NK-92 (cell line): Measurements from ENCODE around the gene DUSP1.

Experiments used
- DNase-seq: peaks from one replicate; lab custom pipeline; 2025; ENCODE audit not compliant: unreplicated experiment; lab: John Stamatoyannopoulos, UW

DUSP1 gene

GRCh38 chr5:172782169-172783039 is 11.4 kb upstream of the DUSP1 start:
- no peak for DNase-seq

GRCh38 chr5:172779691-172780341 is 8.8 kb upstream of the DUSP1 start:
- DNase-seq = no peak

GRCh38 chr5:172777881-172778814 is 7.2 kb upstream of the DUSP1 start:
- DNase-seq = no peak

GRCh38 chr5:172776235-172776594 is 5.2 kb upstream of the DUSP1 start:
- DNase-seq = no peak

GRCh38 chr5:172775326-172776234 is 4.6 kb upstream of the DUSP1 start:
- DNase-seq = no peak

- DNase-seq = no peak
These were observed 3.7 kb upstream of the DUSP1 start for GRCh38 chr5:172774561-172775315.

- no peak for DNase-seq
These were observed 2.8 kb upstream of the DUSP1 start for GRCh38 chr5:172773481-172774469.

GRCh38 chr5:172772112-172772906 is 1.3 kb upstream of the DUSP1 start:
- no peak for DNase-seq

GRCh38 chr5:172771439-172772111 is 580 bp upstream of the DUSP1 start:
- DNase-seq = no peak

- DNase-seq = no peak
These were observed 671 bp downstream of the DUSP1 start for GRCh38 chr5:172770374-172770674.

GRCh38 chr5:172769616-172770373 is 1.2 kb downstream of the DUSP1 start:
- DNase-seq = no peak

- no peak for DNase-seq
These were observed 1.7 kb downstream of the DUSP1 start for GRCh38 chr5:172769342-172769615.

GRCh38 chr5:172768573-172769341 is 2.2 kb downstream of the DUSP1 start:
- DNase-seq = no peak

- no peak for DNase-seq
These were observed 2.9 kb downstream of the DUSP1 start for GRCh38 chr5:172768098-172768572.

- DNase-seq = no peak
These were observed 4.5 kb downstream of the DUSP1 start for GRCh38 chr5:172766287-172767108.
